ENCODE results near the gene TSPYL4.
A peak's percentile ranks its signal among the peaks of the same experiment; 100 is the strongest.
"Not testable (repeated sequence)": the region's sequence is repeated elsewhere in the genome, so short reads cannot be mapped to it uniquely, and the experiment has no call there.

Gene TSPYL4

DNA sequence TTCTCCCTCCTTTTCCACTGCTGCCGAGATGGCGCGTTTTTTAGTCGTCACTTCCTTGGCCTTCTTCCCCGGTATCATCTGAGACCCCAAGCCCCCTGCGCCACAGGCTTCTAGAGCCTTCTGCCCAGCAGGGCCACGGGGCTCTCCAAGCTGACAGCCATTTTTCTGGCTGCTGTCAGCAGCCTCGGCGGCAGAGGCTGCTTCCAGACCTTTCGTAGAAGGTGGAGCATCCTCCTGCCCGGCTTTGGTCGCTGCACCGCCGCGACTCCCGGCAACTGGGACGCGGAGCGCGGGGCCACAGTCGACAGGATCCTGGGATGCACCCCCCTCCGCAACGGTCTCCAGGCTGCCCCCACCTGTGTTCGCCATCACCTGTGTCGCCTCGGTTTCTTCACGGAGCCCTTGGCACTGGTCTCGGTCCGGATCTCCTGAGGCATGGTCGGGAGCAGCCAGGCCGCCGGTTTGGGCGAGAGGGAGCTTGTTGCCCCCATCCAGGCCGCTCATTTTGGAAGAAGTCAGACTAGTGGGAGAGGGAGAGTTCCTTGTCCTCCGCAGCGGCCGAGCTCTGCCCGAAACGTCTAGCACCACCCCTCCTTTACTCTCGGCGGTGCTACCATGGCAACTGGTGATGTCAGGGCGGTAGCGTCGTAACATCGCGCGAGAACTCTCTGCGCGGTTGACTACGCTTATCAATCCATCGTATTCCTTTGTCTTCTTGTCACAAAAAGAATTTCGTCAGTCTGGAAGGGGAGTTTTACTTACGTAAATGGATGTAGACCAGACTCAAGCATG lies at the start of gene TSPYL4:
Gene TSPYL4, minus strand, starts transcription at position 571 of the 792 bp plus-strand sequence. Its CDS starts 67 bp downstream, at position 504.
- DNase-seq, result peak; percentile 99

DNA sequence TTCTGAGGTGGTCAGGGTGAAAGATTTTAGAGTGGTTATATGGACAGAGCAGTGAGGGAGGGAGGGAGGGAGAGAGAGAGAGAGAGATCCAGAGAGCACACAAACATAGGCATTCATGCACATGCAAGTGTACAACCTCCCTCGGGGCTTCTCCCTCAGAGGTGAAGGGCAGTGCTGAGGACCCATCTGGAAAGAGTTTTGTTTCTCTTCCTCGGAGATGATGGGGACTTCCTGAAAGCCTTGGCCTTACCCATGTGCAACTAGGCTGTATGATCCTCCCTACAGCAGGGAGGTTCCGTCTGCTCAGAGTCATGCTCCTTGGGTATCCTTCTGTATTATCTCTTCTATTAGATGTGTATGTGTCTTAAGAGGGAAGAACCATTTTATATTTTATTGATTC lies 47.2 kb upstream of the TSPYL4 start:
- no peak for DNase-seq

DNA sequence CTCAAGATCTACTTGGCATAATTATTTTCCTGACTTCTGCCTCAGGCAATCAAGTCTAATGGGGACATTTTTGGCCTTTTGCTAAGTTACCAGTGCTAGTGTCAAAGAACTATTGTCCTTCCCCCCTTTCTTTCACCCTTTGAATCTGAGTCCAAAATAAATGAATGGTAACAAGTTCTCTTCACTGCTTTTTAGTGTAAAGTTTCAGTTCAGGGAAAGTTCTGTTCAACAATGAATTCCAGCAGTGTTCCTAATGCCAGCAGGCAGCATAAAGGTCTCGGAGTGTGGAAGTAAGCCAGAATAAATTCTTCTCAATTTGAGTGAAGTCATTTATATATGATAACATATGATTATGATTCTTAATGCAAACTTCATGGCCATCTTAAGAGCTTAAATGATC lies 46.7 kb upstream of the TSPYL4 start:
- DNase-seq, result peak; percentile 58

DNA sequence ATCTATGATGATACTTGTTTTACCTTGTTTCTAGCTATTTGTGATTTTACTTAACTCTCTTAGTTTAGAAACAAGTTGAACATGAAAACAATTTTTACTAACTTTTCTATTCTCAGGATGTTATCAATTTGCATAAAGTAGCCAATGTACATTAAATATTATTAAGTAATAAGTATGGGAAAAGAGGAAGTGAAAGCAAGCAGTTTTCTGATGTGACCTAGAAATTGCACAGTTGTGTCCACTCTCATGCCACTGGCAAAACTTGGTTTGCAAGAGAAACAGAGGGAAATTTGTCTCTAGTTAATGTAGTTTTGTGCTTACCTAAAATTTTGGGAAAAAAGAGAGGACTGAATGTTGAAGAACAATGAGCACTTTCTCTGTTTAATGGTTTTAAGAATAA lies 45.1 kb upstream of the TSPYL4 start:
- no peak for DNase-seq

DNA sequence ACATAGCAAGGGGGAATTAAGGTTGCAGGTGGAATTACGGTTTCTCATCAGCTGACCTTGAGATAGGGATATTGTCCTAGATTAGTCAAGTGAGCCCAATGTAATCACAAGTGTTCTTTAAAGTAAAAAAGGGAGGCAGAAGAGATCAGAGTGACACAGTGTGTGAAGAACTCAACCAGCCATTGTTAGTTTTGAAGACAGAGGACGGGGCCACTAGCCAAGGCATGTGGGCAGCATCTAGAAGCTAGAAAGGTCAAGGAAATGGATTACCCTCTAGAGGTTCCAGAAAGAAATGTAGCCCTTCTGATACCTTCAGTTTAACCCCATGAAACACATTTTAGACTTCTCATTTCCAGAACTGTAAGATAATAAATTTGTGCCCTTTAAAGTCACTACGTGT lies 44.4 kb upstream of the TSPYL4 start:
- no peak for DNase-seq

DNA sequence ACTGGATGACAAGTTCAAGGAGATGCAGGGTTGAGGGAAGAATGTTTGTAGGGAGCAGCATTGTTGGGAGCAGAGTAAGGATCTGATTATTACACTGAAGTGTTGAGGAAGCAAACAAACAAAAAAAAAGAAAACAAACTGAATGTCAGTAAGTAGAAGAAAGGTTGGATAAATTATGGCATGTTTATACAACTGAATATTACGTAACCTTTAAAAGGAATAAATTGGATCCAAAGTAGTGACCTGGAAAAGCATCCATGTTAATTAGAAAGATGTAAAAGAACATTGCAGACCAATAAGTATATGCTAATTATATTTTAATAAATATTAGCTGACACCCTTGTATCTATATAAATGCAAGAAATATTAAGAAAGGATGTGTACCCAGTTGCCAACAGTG lies 38.7 kb upstream of the TSPYL4 start:
- DNase-seq, result no peak

DNA sequence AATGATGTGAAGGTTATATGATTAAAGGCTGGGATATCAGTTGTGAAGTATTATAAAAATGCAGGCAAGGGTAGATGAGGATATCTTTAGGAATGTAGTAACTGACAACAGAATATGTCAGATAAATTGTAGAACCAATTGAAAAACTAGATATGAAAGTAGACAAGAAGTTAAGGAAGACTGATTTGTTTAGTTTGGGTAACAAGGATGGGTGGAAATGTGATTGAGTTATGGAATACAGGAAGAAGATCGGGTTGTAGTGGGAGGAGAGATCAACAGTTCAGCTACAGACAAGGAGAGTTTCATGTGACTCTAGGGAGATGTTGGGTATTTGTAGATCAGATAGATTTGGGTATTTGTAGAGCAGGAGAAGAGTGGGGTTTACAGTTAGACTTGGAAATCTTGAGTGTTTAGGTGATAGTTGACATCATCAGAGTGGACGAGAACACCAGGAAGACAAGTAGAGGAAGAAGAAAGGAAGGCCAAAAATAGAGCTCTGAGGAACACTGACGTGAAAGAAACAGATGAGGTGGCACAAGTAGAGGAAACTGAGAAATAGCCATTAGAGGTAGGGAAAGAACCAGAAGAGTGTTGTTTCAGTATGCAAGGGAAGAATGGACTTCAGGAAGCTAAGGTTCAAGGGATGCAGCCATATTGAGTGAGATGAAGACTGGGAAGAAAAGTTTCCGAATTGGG lies 38.0 kb upstream of the TSPYL4 start:
- DNase-seq, result no peak

DNA sequence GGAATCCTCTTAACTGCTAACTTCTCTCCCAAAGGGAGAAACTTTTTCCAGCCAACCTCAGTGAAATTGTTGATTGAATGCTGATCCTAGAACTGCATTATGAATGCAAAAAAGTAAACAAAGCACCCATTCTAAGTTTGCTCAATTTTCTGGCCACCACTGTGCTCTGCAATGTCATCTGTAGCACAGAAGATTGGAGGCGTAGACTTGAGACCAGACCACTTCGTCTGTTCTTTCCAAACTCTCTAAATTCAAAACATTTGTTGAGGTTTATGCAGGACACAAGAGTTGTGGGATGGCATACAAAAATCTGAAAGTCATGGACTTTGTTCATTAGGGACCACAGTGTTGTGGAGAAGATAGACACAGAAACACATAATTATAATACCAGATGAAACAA lies 36.9 kb upstream of the TSPYL4 start:
- DNase-seq, result no peak

DNA sequence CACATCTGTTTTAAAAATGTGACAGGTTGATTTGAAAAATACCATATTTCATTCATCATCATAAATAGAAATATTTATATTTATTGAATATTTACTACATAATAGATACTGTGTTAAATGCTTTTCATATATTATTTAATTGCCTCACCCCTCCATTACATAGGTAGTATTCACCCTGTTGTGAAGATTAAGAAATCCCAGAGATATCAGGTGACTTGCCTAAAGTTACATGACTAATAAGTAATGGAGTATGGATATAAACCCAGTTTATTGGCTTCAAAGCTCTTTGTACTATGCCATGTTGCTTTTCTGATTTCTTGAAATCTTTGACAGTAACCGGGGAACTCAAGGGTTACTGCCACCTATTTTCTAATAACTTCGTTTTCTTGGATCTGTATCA lies 36.0 kb upstream of the TSPYL4 start:
- DNase-seq, result no peak

DNA sequence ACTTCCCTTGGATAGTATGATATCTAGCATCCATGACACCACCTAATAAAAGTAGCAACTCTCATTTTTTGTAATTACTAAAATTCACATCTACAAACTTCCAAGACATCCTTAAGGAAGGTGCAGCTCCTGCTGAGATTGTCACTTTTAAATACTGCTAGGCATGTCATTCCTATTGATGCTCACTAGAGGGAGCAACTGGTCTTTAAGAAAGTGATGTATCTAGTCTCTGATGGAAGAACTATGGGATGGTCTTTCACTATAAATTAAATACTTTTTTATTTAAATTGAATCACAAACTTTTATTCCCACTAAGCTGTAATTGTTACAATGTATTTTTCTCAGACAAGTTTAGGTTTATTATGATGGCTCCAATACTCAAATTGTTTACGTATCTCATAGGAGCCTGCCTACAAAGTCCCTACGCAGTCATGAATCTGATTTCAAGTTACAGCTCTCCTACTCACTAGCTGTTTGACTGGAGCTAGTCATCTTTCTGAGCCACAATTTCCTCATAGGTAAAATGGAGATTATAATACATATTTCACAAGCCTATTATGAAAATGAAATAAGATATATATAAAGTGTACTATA lies 33.9 kb upstream of the TSPYL4 start:
- DNase-seq, result peak; percentile 61

DNA sequence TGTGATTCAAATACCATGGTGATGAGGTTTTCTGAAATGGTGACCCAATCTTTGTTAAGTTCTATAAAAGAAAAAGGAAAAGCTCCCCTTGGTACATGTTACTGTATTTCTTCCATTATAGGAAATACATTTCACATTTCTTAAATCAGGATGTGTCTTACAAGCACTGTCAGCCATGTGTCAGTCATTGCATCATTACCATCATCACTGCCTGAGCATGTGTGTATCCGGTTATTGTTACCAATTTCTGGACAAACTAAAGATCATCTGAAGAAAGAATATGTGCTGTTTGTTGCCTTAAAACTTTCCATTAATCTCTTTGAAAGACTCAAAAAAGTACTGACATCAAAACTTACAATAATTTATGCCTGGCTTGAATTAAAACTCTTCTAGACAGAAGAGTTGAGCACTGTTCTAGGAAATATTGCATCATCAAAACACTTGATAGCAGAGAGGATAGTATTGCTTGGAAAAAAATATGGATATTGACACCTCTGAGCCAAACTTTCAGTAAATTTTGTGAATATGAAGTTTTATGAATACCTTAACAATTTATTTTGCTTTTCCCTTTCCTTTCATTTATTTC lies 33.0 kb upstream of the TSPYL4 start:
- no peak for DNase-seq

DNA sequence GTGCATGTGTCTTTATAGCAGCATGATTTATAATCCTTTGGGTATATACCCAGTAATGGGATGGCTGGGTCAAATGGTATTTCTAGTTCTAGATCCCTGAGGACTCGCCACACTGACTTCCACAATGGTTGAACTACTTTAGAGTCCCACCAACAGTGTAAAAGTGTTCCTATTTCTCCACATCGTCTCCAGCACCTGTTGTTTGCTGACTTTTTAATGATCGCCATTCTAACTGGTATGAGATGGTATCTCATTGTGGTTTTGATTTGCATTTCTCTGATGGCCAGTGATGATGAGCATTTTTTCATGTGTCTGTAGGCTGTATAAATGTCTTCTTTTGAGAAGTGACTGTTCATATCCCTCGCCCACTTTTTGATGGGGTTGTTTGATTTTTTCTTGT lies 31.1 kb upstream of the TSPYL4 start:
- DNase-seq, result not testable (repeated sequence)

DNA sequence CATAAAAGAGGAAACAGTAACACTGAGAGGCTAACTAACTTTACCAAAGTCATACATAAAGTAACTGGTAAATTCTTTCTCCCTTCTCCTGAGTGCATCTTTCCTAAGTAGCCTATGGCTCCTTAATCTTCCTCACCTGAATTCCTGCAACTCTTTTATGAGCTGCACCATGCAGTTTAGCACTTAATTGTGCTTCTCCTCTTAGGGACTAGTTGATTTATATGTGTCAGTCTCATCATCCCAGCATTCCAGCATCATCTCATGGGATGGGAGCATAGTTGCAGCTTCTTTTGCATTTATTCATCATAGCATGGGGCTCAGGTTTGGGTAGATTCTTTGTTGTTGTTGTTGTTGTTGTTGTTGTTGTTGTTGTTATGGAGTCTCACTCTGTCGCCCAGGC lies 29.3 kb upstream of the TSPYL4 start:
- no peak for DNase-seq

DNA sequence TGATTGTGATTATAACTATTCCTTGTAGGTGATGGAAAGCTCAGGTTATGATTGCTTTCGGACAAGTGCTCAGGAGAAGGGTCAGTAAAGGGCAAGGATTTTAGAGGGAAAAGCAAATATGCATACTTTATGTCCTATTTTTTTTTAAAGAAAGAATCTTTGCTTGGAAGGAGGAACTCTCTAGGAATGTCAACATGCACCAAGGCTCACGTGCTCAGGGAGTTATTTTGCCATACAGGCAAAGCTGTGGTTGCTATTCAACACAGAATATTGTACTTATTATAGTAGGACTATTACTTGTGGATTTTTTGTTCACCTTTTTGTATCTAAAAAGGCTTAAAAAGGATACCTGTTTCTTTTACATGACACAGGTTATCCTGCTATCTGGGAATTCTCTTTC lies 28.8 kb upstream of the TSPYL4 start:
- no peak for DNase-seq

DNA sequence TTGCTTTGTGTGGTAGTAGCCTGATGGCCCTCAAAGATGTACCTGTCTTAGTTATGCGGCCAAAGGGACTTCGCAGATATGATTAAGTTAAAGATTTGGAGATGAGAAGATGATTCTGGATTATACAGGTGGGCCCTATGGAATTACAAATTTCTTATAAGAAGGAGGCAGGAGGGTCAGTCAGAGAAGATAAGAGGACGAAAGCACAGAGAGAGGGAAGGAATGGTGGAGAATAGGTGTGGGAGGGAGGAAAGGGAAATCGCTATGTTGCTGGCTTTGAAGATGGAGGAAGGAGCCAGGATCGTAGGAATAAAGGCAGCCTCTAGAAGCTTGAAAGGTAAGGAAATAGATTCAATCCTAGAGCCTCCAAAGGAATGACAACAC lies 27.1 kb upstream of the TSPYL4 start:
- DNase-seq, result no peak

DNA sequence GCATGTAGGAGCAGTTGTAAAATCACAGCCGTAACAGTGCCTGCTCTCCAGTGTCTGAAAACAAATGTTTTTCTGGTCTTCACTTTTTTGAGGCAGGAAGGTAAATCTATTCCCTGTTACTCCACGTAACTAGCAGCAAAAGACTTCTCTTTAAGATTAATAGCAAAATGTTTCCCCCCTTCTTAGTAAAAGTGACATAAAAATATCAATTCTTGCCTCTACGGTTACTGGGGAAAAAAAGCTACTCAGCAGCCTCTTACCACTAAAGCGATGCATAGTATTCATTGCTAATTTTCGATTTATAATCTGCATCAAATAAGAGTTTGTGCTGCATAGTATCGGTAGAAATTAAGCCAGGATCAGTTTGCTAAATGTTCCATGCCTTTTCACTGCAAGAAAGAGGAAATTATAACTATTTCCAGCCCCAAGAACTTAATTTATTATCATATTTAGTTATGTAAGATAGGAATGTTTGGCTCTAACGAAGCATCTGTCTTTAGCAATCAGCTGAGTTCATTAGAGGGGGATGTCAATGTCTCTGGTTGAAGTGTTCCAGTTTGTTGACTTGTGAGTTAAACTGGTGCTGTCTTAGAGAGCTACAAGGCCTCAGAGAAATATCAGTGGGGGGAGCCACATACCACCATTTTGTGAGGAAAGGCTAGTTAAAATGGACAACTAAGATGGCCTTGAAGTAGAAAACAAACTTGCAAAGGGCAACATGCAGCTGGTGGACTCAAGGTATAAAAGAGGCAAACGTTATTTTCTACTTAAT lies 26.5 kb upstream of the TSPYL4 start:
- DNase-seq, result peak; percentile 62

DNA sequence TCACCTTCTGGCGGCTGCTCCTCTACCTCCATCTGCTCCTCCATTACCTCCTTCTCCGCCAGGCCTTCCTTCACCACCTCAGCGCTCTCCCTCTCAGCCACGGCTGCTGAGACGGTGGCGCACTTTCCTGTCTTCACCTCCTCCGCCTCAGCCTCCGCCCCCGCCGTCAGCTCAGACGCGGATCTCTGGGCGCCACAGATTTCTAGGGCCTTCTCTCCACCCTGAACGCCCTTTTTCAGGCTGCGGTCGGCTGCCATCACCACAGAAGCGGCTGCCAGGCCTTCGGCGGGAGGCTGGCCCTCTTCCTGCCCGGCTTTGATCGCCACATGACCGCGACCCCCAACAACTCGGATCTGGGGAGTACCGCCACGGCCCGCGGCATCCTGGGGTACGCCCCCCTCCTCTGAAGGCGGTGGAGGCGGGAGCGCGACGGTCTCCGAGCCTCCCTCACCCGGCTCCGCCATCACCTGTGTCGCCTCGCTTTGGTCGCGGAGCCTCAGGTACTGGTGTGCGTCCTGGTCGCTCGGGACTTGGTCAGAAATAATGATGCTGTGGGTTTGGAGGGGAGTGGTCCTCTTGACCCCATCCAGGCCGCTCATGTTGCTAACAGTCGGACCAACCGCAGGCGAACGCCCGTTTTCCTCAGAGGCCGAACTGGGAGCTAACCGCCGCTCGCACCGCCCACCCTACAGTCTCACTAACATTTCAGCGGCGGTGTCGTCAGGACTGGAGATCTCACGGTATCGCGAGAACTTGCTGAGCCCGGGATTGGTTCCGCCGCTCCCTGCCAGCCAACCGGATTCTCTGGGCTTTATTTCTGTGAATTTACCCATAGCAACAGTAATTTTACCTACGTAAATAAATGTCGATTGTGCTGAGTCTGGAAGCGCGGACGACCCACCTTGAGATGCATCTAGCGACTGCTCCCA lies 25.6 kb upstream of the TSPYL4 start, which contains the start of gene TSPYL1:
Gene TSPYL1, minus strand, starts transcription at position 699 of the 929 bp plus-strand sequence. Its CDS starts 100 bp downstream, at position 599.
- peak; percentile 99 for DNase-seq

DNA sequence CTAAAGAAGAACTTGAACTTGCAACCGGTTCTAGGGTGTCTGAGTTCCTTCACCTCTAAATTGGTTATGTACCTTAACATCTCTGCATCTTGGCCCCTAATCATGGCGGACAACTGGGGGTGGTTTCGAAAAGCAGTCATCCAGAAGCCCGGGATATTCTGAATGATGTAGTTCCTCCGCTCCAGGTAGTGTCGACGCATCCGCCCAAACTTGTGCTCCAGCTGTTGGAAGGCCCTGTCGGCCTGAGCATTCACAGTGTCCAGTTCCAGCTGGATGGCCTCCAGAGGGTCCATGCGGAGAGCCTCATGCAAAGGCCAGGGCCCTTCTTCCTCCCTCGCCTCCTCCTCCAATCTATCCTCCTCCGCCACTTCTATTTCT lies 25.0 kb upstream of the TSPYL4 start:
- DNase-seq, result no peak

DNA sequence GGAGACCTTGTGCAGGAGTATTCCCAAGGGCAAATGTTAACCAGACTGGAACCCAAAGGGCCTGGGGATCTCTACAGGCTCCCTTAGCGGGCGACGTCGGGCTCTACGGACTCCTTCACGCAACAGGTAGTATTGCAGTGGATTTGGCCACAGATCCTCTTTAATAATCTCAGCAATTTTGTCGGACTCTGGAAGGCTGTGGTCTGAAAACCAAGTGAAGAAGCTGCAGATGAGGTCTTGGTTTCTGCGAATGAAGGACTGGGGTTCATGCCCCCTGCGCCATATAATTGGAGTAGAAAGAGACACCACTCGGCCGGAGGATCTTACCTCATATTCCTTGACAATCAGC lies 24.6 kb upstream of the TSPYL4 start:
- no peak for DNase-seq

DNA sequence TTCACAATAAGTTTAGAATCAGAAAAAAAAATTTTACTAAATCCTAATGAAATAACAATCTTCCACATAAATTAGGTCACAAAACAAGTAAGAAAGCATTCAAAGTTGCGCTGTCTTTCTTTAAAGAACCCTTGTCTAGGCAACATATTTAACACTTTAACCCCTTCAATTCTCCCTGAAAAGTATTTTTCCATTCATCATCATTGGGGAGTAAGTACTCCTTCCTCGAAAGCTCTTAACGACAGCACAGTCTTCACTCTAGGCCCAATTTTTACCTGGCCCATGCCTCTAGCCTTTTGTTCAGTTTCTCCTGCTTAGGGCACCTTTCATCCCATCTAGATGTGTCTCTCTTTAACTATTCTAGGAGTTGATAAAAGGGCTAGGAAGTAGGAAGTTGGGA lies 23.2 kb upstream of the TSPYL4 start:
- no peak for DNase-seq

DNA sequence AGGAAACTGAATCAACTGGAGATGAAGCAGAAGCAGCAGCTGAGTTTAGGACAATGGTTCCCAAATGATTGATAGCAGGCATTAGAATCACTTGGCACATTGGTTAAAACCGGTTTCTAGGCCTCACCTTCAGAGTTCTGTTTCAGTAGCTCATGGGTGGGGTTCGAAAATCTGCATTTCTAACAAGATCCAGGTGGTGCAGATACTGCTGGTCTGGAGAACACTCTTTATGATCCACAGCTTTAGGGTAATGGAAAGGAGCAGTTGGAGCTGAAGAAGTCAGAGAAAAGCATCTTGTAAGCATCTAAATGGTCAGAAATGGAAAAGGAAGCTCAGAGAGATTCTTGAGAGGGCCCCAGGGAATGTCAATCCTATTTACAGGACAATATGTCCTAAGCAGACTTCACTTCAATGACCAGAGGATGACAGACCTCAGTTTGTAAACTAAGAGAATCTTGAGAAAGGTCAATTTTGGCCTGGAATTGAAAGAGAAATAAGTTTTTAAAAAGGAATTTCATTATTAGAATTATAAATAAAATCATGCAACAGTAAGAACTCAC lies 17.4 kb upstream of the TSPYL4 start:
- DNase-seq, result no peak

All from eye (tissue), 1 donor.